GM19351 (cell line): ENCODE data around the gene TSC22D4.
"Not testable (repeated sequence)": the region's sequence is repeated elsewhere in the genome, so short reads cannot be mapped to it uniquely, and the experiment has no call there.

Experiments
- ATAC-seq: cut with Tn5 transposase; IDR thresholded peaks from one replicate; pipeline ENCODE4 v1.9.1; 2021; ENCODE audit warnings: mild to moderate bottlenecking, moderate library complexity; ENCODE audit not compliant: unreplicated experiment

The TSC22D4 gene

DNA sequence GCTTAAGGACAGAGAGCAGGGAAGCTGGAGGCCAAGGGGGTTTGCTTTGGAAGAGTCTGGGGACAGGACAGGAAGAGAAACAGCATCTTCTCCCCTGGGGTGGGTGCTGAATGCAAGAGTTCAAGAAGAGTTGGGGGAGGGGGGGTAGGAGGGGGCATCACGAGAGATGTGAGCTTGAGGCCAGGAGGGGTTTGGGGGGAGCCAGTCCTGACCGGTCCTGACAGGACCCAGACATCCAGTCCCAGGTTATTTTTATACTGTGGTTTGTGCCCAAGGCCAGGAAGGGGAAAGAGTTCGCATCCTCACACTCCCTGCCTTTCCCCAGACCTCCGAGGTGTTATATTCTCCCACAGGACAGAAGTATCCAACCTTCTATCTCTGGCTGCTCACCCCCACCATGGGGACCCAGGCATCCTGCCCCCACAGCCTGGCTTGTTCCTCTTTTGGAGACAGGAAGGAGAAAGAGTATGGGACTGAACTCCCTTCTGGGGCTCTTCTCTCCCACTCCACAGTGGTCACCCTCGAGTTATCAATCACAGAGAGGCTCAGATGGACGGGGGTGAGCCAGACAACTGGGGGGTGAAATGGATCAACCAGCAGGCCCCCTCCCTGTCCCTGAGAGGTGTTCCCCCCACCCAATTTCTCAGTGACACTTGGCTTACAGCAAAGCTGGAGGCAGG is 2.8 kb downstream of the TSC22D4 start:
- no peak for ATAC-seq

DNA sequence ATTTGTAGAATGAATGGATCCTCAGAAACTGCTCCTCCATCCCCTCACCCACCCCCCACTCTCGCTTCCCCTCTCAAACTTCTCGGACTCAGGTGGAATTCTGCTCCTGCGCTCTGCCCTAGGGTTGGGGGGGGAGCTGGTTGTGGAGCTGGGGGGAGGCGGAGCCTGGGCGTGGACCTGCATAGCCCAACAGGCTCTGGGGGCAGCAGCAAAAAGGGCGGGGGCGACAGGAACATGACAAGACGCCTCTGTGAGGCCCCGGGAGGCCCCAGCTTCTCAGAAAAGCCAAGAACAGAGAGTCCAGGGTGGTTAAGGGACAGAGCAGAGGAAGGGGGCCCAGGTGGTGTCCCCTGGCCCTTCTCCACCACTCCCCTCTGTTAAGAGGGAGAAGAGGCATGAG is 3.5 kb downstream of the TSC22D4 start:
- no peak for ATAC-seq

DNA sequence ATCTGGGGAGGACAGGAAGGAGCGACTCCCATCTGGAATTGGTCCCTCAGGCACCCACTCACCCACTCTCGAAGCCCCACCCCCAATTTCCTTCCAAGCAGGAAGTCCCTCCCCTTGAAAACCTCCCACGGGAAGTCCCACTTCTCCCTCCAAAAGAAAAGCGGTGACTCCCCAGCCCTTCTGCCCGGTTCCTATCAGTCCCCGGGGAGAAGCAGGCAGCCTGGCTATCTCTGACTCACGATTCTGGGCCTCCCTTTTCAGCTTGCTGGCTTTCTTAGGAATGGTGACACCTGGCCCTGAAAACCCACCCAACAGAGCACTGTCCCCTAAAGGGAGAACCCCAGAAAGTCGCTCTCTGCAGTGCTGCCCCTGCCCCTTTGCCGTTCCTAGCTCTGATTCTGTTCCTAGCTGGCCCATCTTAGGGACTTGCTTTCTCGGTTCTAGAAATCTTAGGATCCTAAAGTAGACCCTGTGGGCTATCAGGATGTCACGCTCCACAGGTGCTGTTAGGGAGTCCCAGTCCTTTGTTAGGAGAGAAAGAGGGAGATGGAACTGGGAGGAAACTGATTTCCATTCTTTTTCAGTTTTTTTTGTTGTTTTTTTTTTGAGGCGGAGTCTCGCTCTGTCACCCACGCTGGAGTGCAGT is 6.0 kb downstream of the TSC22D4 start:
- ATAC-seq = no peak

DNA sequence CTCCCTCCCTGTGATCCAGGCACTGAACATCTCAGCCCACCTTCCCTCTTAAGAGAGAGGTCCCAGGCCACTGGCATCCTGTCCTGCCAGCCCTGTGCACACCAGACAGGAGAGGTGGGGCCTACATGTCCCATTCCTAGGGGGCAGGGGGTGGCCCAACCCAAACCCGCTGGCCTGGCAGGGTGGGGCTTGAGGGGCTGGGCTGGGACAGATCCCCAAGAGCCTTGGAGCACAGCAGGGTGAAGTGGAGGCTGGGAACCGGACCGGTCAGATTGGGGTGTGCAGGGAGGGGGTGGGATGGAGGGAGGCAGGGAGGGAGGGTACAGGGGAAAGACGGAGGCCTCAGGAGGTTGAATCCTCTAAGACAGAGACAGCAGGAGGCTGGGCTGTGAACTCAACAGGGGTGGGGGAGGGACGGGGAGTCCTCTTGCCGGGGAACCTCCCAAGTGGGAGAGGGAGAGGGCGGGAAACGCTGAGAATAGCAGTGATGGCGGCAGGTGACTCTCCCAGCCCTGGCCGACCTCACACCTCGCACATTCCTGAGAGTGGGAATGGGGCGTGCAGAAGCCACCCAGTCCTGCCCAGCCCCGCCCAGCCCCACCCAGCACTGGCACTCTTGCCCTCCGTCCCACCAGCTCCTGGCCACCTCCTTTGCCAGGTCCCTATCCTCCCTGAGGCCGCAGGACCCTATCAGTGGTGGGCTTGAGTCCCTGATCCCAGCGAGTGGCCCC is 6.7 kb downstream of the TSC22D4 start:
- no peak for ATAC-seq

- ATAC-seq = no peak
Measured at GRCh38 chr7:100471021-100471420, 8.0 kb downstream of the TSC22D4 start.

- ATAC-seq = no peak
Measured at GRCh38 chr7:100469227-100470044, 9.6 kb downstream of the TSC22D4 start.

GRCh38 chr7:100467638-100468373 is 11.2 kb downstream of the TSC22D4 start:
- no peak for ATAC-seq

DNA sequence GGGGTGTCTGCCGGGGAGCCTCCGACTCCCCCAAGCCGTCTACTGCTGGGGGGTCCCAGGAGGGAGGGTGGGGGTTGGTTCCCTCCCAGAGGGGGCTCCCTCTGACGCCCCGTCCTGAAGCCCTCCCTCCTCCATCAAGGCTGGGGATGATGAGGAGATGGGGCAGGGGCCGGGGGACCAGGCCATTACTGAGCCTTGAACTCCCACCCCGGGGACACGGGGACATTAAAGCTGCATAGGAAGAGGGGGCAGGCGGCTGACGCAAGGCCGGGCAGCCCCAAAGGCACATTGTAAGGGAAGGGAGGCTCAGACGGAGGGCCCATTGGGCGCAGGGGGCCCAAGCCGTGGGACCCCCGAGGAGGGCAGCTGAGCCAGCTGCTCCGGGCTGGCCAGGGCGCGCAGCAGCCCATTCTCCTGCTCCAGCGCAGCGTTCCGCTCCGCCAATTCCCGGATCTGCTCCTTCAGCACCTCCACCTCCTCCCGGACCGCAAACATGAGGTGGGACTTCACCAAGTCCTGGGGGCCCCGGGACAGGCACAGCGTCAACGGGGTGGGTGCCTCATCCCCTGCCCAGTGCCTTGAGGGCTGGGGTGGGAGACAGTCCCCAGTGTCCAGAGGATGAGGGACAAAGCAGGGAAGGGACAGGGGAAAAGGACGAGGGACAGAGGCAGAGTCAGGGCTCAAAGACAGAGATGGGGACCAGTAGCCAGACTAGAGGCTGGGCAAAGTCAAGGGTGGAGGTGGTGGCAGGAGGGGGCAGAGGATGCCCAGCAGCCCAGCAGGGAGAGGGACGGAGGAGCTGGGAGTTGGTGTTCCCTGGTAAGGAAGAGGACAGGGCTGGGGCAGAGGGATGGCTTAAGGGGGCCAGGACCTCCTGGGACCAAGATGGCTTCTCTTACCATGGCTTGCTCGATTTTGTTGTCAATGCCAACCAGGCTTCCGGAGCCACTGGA is 12.1 kb downstream of the TSC22D4 start:
- ATAC-seq = no peak

GRCh38 chr7:100465702-100466311 is 13.2 kb downstream of the TSC22D4 start:
- ATAC-seq = no peak

DNA sequence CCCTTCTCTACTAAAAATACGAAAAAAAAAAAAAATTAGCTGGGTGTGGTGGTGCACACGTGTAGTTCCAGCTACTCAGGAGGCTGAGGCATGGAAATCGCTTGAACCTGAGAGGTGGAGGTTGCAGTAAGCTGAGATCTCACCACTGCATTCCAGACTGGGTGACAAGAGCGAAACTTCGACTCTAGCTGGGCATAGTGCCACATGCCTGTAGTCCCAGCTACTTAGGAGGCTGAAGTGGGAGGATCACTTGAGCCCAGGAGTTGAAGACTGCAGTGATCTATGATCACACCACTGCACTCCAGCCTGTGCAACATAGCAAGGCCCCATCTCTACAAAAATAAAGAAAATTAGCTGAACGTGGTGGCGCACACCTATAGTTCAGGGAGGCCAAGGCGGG is 13.7 kb downstream of the TSC22D4 start:
- ATAC-seq = no peak

DNA sequence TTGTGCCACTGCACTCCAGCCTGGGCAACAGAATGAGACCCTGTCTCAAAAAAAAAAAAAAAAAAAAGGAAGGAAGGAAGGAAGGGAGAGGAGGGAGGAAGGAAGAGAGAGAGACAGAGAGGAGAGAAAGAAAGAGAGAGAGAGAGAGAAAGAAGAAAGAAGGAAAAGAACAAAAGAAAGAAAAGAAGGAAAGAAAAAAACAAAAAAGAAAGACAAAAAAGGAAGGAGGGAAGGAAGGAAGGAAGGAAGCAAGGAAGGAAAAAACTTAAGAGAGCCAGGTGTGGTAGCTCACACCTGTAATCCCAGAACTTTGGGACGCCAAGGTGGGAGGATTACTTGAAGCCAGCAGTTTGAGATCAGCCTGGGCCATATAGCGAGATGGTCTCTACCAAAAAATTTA is 14.2 kb downstream of the TSC22D4 start:
- ATAC-seq = no peak

- ATAC-seq = no peak
Measured at GRCh38 chr7:100464210-100464660, 14.8 kb downstream of the TSC22D4 start, which contains the start of gene SPACDR. Gene SPACDR, minus strand, starts transcription at chr7:100464260. Its CDS starts 235 bp downstream, at chr7:100464025.

GRCh38 chr7:100457033-100457432 is 22.0 kb downstream of the TSC22D4 start:
- ATAC-seq = no peak

GRCh38 chr7:100456562-100456961 is 22.5 kb downstream of the TSC22D4 start:
- ATAC-seq = no peak

DNA sequence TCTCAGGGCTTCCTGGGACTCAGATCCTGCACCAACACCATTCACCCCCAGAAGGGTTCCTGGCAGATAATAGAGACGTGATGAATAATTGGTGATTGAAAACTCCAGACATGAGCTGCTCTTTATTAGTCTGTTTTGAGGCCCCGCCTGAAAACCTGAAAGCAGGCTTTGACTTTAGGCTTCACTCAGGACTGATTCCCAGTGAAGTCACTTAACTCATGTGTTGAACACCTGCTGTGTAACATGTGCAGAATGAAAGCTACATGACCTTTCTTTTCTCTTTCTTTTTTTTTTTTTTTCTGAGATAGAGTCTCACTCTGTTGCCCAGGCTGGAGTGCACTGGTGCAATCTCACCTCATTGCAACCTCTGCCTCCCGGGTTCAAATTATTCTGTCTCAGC is 23.8 kb downstream of the TSC22D4 start:
- ATAC-seq = no peak

- not testable (repeated sequence) for ATAC-seq
Measured at GRCh38 chr7:100453854-100454253, 25.2 kb downstream of the TSC22D4 start.

- no peak for ATAC-seq
Measured at GRCh38 chr7:100452513-100452912, 26.5 kb downstream of the TSC22D4 start.

GRCh38 chr7:100449190-100449795 is 29.7 kb downstream of the TSC22D4 start:
- ATAC-seq = no peak
